Measurements from ENCODE around the gene CACNA1E. TPM values are rescaled to one million over a fixed set of nuclear protein-coding genes. Genes with fewer than 3 reads are reported as not detected.
"Not testable (repeated sequence)": the region's sequence is repeated elsewhere in the genome, so short reads cannot be mapped to it uniquely, and the experiment has no call there.

The CACNA1E gene
- total RNA-seq, 1 donor from 2014 or later, result 0.24 TPM

- no peak for DNase-seq (ENCODE audit: low spot score)
Observed at GRCh38 chr1:181508486-181509165, 25.3 kb downstream of the CACNA1E start.

GRCh38 chr1:181513786-181514297 lies 30.5 kb downstream of the CACNA1E start:
- intact Hi-C loops (cut with DNase I), result no loop called here
- DNase-seq (ENCODE audit: low spot score), result no peak

More at GRCh38 chr1:181508486-181509165, 25.3 kb downstream of the CACNA1E start:
- intact Hi-C loops (cut with DNase I), result no loop called here

- intact Hi-C loops (cut with DNase I), result no loop called here
- DNase-seq (ENCODE audit: low spot score), result no peak
Observed at GRCh38 chr1:181514298-181515290, 31.3 kb downstream of the CACNA1E start.

- intact Hi-C loops (cut with DNase I), result no loop called here
- no peak for DNase-seq (ENCODE audit: low spot score)
Observed at GRCh38 chr1:181516706-181517105, 33.4 kb downstream of the CACNA1E start.

- DNase-seq (ENCODE audit: low spot score), result no peak
- intact Hi-C loops (cut with DNase I), result no loop called here
Observed at GRCh38 chr1:181517181-181517875, 34.0 kb downstream of the CACNA1E start.

- no peak for DNase-seq (ENCODE audit: low spot score)
- intact Hi-C loops (cut with DNase I), result no loop called here
Observed at GRCh38 chr1:181518152-181518551, 34.8 kb downstream of the CACNA1E start.

- DNase-seq (ENCODE audit: low spot score), result no peak
- intact Hi-C loops (cut with DNase I), result no loop called here
Observed at GRCh38 chr1:181522864-181523263, 39.5 kb downstream of the CACNA1E start.

- DNase-seq (ENCODE audit: low spot score), result no peak
- intact Hi-C loops (cut with DNase I), result no loop called here
Observed at GRCh38 chr1:181525104-181525721, 41.9 kb downstream of the CACNA1E start.

GRCh38 chr1:181528241-181528640 lies 44.9 kb downstream of the CACNA1E start:
- intact Hi-C loops (cut with DNase I); DNase-seq (ENCODE audit: low spot score): not testable (repeated sequence)

GRCh38 chr1:181531441-181531840 lies 48.1 kb downstream of the CACNA1E start:
- intact Hi-C loops (cut with DNase I), result no loop called here
- no peak for DNase-seq (ENCODE audit: low spot score)

- intact Hi-C loops (cut with DNase I), result no loop called here
Observed at GRCh38 chr1:181531951-181532600, 48.8 kb downstream of the CACNA1E start.

GRCh38 chr1:181538836-181539235 lies 55.5 kb downstream of the CACNA1E start:
- no peak for DNase-seq (ENCODE audit: low spot score)
- intact Hi-C loops (cut with DNase I), result no loop called here

More at GRCh38 chr1:181531951-181532600, 48.8 kb downstream of the CACNA1E start:
- DNase-seq (ENCODE audit: low spot score), result no peak

GRCh38 chr1:181541458-181541857 lies 58.1 kb downstream of the CACNA1E start:
- intact Hi-C loops (cut with DNase I), result no loop called here
- no peak for DNase-seq (ENCODE audit: low spot score)

- no peak for DNase-seq (ENCODE audit: low spot score)
Observed at GRCh38 chr1:181541947-181542346, 58.6 kb downstream of the CACNA1E start.

GRCh38 chr1:181542406-181542805 lies 59.1 kb downstream of the CACNA1E start:
- DNase-seq (ENCODE audit: low spot score); intact Hi-C loops (cut with DNase I): not testable (repeated sequence)

More at GRCh38 chr1:181541947-181542346, 58.6 kb downstream of the CACNA1E start:
- intact Hi-C loops (cut with DNase I), result no loop called here

- no peak for DNase-seq (ENCODE audit: low spot score)
- intact Hi-C loops (cut with DNase I), result no loop called here
Observed at GRCh38 chr1:181545395-181545794, 62.1 kb downstream of the CACNA1E start.

GRCh38 chr1:181548497-181548896 lies 65.2 kb downstream of the CACNA1E start:
- no peak for DNase-seq (ENCODE audit: low spot score)
- intact Hi-C loops (cut with DNase I), result no loop called here

GRCh38 chr1:181551249-181551648 lies 67.9 kb downstream of the CACNA1E start:
- intact Hi-C loops (cut with DNase I), result no loop called here
- DNase-seq (ENCODE audit: low spot score), result no peak

- intact Hi-C loops (cut with DNase I), result no loop called here
Observed at GRCh38 chr1:181551754-181552153, 68.4 kb downstream of the CACNA1E start.

More at GRCh38 chr1:181551754-181552153, 68.4 kb downstream of the CACNA1E start:
- no peak for DNase-seq (ENCODE audit: low spot score)

Measured in cardiac septum (tissue), 1 donor.